Measurements from ENCODE around the gene PHLDA3.

- TF ChIP-seq CTCF (IDR thresholded peaks at IDR 0.05) (no peak), POLR2A (IDR thresholded peaks at IDR 0.05) (no peak)
Observed at GRCh38 chr1:201504179-201504631, 35.2 kb upstream of the PHLDA3 start.
